ENCODE results near the gene MRE11. TPM values are rescaled to one million over a fixed set of nuclear protein-coding genes. Genes with fewer than 3 reads are reported as not detected.

The MRE11 gene
- total RNA-seq, 4 donors from 2014 or later: 10.4 to 21.0 (median 14.4) TPM

GRCh38 chr11:94445641-94446040 lies 48.0 kb downstream of the MRE11 start:
- ATAC-seq (ENCODE audit: low FRiP score): no peak
- no peak for TF ChIP-seq CTCF (IDR thresholded peaks at IDR 0.05)
- DNase-seq (ENCODE audit: low spot score): no peak

GRCh38 chr11:94433049-94433448 lies 60.6 kb downstream of the MRE11 start:
- DNase-seq (ENCODE audit: low spot score) (no peak), ATAC-seq (ENCODE audit: low FRiP score) (no peak)
- TF ChIP-seq CTCF (IDR thresholded peaks at IDR 0.05): no peak

GRCh38 chr11:94424662-94425061 lies 69.0 kb downstream of the MRE11 start:
- DNase-seq (ENCODE audit: low spot score): no peak
- ATAC-seq (ENCODE audit: low FRiP score): no peak
- TF ChIP-seq CTCF (IDR thresholded peaks at IDR 0.05): no peak

- DNase-seq (ENCODE audit: low spot score): no peak
- TF ChIP-seq CTCF (IDR thresholded peaks at IDR 0.05): no peak
Observed at GRCh38 chr11:94424011-94424410, 69.6 kb downstream of the MRE11 start.

GRCh38 chr11:94423507-94423906 lies 70.1 kb downstream of the MRE11 start:
- DNase-seq (ENCODE audit: low spot score) (no peak), ATAC-seq (ENCODE audit: low FRiP score) (no peak)
- TF ChIP-seq CTCF (IDR thresholded peaks at IDR 0.05): no peak

More at GRCh38 chr11:94424011-94424410, 69.6 kb downstream of the MRE11 start:
- no peak for ATAC-seq (ENCODE audit: low FRiP score)

GRCh38 chr11:94418123-94418765 lies 75.4 kb downstream of the MRE11 start:
- DNase-seq (ENCODE audit: low spot score) (no peak), ATAC-seq (ENCODE audit: low FRiP score) (no peak)
- no peak for TF ChIP-seq CTCF (IDR thresholded peaks at IDR 0.05)

- no peak for DNase-seq (ENCODE audit: low spot score)
- ATAC-seq (ENCODE audit: low FRiP score): peak; percentile 48
- TF ChIP-seq CTCF (IDR thresholded peaks at IDR 0.05): no peak
Observed at GRCh38 chr11:94417386-94417987, 76.2 kb downstream of the MRE11 start.

All from omental fat pad (tissue), 4 donors.